Activated T-cell treated with anti-CD3 and anti-CD28 coated beads for 1 hour (primary cell): ENCODE data around the gene PADI2.
"Not testable (repeated sequence)": the region's sequence is repeated elsewhere in the genome, so short reads cannot be mapped to it uniquely, and the experiment has no call there.

ENCODE experiments used
- DNase-seq: peaks from one replicate; pipeline ENCODE4 v3.0.0-alpha.2; 2020; ENCODE audit warnings: low read depth

PADI2 gene

DNA sequence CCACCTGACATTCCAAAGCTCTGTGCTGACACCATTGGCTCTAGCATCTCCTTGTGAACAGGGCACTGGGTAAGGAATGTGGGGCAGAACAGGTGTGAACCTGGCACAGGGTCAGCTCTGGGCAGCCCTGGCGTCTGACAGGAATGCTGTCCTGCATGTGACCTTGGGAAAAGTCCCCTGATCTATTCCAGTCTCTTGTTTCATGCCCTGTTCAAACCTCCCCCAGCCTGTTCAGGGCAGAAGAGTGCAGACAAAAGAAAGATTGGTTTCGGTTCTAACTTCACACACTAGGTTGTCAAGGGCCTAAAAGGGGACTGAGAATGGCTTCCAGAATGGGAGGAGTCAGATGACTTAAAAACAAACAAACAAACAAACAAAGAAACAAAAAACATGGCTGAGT, 37.8 kb downstream of the PADI2 start:
- no peak for DNase-seq

DNA sequence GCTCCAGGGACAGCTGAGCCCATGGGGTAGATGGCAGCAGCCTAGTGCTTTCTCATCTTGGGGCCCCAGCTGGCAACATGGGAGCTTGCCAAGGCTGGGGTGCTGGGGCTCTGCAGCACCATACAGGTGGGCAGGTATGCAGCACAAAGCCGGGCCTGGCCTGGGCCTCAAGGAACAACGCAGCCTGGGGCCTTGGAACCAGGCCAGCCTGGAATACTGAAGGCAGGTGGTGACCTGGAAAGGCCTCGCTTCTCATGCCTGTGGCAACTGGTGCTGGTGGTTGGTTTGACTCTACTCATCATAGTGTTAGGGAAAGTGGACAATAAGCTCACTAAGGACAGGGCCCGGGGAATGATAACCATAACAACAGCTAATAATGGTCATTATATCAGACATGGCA, 38.4 kb downstream of the PADI2 start:
- DNase-seq, result no peak

DNA sequence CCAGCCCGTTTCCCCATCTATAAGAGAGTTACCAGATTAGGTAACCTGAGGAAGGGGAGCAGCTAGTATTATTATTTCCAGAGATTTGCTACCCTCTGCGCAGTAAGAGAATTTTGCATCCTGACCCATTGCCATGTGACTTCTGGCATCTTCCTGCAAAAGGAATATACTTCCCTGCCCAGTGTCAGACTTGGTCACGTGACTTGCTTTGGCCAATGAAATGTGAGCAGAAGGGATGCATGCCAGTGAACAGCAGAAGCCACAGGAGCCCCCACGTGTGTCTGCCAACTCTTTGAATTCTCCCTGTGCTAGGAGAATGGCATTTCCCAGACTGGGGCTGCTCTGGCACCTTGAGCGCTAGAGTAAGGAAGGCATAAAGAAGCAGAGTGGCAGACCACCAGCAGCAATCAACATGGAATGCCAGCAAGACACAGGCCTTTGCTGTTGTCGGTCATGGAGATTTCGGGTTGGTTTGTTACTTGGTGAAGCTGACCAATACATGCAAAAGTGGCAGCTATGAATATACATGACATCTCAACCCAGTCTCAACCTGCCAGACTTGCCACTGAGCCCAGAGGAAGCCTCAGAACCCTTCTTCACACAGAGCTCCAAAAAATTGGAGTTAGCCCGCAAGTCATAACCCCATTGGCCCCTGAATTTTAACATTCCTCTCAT, 39.0 kb downstream of the PADI2 start:
- no peak for DNase-seq

DNA sequence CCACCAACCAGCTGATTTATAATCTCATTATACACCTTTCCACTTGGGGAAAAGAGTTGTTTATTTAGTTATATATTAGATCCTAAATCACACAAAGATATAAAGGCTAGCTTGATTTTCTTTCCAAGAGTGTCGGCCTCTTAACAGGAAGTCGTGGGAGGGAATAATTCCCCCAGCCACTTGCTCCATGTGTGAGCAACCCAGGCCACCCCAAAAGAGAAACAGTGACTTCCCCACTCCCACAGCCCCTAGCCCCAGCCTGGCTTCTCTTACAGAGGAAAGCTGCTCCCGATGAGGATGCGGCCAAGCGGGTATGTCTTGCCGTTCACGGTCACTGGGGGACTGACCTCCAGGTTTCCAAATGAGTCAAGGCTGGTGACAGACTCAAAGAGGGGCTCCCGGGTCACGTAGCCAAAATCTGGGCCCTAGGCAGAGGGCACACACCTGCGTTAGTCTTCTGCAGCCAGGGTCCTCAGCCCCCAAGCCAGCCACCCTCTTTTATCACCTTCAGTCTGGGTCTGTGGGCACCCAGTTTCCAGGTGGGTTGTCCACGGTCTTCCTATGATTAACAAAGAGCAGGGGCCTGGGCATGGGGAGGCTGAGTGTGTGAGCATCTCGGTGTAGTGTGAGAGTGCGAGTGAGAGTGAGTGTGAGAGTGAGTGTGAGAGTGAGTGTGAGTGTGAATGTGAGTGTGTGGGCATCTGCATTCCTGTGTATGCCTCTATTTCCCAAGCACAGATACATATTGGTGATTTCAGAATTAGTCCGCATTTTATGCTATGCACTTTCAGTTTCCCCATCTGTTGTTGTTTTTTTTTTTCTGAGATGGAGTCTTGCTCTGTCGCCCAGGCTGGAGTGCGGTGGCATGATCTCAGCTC, 40.0 kb downstream of the PADI2 start:
- DNase-seq, result no peak

DNA sequence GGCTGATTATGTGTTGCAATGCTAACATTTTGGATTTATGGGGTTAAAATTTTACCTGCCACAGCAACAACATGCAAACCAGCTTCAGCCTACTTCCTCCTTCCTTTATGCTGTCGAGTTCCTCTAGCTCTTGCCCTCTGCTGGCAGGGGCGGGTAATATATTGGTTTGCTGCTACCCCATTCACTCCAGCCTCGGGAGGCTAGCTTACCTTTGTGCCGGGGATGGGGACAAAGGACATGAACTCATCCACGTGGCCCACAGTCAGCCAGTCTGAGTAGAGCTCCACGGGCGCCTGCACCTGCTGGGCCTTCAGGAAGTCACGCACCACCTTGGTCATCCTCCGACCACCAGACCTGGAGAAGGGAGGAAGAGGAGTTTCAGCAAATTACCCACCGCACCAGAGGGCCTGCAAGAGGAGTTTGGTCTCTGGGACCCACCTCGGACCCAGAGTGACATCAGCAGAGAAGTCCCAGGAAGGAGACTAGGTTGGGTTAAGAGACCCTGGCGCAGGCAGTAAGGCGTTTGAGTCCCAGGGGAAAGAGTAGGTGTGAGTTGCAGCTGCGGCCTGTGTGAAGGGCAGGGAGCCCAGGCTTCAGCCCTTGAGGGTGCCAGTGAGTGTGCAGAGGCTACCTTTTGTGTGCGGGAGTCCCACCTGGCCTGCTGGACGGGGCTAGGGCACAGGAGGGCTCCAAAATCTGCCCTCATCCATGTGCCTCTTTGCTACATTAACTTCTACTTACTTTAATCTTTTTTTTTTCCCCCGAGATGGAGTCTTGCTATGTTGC, 43.6 kb downstream of the PADI2 start:
- no peak for DNase-seq

DNA sequence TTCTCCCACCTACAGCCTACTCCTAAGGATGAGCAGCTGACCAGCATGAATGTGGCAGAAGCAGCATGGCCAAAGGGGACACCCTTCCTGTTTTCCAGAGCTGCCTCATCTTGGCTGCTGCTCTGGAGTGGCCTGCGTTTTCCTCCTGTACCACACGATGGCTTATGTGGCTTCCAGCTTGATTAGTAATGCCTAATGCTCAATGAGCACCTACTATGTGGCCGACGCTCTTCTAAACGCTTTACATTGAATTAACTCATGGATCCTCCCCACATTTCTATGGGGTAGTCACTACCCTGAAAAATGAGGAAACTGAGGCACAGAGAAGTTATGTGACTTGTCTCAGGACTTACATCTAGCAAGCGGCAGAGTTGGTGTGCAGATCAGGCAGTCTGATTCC, 47.5 kb downstream of the PADI2 start:
- DNase-seq, result no peak

DNA sequence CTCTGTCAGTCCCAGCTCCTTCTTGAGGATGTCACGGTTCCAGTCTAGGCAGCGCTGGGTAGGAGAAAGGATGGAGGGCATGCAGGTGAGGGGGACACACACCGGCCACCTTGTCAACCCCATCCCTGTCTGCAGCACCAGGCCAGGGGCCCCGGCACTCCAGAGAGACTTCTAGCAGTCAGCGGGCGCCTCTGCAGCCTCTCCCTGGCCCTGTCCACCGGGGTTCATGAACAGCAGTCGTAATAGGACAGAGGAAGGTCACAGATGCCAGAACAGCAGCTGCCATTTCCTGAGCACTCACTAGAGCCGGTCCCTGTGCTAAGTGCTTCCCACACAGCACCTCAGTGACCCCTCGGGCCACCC, 49.1 kb downstream of the PADI2 start:
- DNase-seq, result no peak

DNA sequence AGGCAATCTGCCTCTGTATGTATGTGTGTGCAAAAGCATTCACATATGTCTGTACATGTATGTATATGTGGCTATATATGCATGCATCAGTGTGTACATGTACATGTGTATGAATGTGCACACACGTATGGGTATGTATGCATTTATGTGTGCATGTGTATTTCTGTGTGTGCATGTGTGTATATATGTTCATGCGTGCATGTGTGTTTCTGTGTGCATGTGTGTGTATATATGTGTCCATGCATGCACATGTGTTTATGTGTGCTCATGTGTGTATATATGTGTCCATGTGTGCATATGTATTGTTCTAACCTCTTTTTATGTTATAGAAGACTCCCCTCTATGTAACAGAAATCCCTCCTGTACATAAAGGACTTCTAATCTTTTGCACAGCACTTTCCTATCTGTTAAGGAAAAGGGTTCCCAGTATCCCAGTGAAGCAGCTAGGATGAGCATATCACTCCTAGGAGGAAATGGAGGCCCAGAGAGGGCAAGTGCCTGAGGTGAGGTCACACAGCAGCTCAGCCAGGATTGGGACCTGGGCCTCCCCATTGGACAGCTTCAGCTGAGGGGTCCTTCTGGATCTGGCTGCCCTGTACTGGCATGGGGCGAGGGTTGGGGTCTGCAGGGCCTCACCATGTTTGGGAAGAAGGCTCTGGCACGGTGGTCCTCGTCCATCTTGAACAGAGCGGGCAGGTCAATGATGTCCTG, 49.6 kb downstream of the PADI2 start:
- DNase-seq, result no peak

DNA sequence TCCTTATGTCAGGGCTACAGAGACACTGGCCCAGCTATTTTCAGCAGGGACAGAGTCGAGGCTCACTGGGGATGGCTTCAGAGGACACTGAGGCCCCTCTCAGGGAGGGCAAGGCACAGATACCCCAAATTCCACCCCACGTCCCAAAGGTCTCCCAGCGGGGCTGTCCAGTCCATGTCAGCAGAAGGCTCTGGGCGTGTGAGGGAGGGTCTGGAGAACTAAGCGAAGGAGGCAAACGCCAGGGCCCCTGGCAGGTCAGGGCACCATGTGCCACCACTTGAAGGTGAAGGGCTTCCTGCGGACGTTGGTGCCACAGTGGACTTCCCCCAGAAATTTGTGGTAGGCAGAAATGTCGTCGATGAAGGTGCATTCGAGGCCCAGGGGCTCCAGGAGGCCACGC, 50.5 kb downstream of the PADI2 start:
- DNase-seq, result no peak

DNA sequence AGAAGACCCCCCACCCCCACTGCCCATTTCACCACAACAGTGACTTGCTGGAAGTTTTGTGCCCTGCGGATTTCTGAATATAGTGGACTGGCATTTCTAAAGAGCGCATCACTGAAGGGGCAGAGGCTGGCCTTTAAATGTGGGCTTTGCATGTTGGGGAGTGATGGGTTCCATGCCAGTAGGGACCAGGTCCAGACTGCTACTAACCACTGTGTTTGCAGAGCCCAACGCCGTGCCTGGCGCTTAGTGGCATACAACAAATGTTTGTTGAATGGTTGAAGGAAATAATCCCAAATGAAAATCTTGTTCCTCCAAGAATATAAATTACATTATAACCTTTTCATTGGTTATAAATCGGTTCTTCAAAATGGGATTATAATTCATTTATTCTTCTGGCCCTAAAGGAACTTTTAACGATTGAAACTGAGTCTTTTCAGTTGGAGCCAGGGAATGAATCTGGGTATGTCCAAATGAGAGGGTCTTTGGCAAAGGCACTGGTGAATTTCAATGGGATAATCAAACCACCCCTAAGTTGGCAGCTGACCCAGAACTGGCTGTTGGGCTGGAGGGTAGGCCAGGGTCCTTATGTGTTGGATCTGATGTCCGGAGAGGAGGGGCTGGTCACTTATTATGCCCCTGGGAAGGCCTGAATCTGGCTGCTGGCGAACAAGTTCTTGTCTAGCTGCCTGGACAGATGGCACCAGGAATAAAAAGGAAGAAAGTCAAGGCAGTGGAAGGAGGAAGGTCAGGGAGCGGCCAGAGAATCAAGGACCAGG, 51.6 kb downstream of the PADI2 start:
- DNase-seq, result no peak

DNA sequence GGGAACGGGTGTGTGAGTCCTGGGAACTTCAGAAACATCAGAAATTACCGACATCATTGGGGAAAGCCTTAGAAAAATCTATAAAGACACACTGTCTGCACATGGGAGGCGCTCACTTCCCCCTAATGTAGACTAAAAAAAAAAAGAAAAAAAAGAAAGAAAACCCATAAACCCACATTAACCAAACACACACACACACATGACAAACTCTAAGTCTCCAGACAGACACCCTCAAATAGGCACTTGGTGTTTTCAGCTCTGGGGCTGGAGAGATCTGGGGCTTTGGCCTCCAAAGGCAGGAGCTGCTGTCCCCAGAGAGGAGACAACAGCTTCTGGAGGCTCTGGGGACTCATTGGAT, 52.2 kb downstream of the PADI2 start:
- DNase-seq, result no peak

DNA sequence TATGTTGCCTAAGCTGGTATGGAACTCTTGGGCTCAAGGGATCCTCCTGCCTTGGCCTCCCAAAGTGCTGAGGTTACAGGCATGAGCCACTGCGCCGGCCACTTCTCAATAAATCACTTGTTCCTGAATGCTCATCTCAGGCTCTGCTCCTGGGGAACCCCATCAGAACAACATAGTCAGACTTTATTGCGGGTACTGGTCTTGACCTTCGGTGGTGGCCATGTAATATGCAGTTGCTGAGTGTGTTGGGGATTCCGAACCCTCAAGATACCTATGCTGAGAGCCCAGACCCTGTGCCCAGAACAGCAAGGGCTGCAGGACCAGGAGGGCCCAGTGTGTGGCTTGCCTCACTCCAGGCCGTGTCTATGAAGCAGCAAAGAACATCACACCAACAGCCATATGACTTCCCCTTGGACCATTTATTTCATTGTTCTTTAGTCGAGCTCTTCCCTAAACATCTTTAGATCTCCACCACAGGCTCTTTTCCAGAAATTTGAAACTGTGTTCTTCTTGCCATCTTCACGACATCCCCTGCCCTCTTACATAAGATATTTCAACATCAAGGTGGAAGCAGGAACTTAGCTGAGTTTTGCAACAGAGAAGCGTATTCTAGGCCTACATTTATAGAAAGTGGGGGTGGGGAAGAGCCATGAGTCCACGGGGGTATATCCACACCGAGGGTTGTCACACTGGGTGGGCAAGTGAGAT, 52.7 kb downstream of the PADI2 start:
- no peak for DNase-seq

DNA sequence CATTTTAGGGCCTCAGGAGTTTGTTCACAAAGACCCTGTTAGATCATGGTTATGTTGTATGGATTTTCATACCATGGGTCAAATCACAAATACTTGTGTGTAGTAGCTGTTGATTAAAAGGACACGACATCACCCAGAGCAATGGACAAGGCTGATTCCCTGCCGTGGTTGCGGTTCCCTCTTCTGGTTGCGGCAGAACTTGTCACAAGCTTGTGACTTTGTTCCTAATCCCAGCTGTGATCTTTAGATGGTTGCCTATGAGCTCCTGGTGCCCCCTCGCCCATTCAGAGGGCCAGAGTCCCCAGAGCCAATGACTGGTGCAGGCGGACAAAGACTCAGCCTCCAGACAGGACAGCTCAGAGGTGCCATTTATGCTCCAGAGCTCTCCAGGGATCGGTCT, 53.6 kb downstream of the PADI2 start:
- no peak for DNase-seq

DNA sequence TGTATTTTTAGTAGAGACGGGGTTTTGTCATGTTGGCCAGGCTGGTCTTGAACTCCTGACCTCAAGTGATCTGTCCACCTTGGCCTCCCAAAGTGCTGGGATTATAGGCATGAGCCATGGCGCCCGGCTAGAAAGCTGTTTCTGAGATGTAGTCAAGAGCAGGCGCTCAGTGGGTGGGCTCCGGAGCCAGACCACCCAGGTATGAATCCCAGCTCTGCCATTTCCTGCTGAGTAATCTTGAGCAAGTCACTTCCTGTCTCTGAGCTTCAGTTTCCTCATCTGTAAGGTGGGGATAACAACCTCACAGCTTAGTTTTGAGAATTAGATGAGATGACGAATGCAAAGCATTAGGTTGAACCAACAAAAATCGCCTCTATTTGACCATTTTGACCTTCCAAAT, 56.5 kb downstream of the PADI2 start:
- DNase-seq, result not testable (repeated sequence)

DNA sequence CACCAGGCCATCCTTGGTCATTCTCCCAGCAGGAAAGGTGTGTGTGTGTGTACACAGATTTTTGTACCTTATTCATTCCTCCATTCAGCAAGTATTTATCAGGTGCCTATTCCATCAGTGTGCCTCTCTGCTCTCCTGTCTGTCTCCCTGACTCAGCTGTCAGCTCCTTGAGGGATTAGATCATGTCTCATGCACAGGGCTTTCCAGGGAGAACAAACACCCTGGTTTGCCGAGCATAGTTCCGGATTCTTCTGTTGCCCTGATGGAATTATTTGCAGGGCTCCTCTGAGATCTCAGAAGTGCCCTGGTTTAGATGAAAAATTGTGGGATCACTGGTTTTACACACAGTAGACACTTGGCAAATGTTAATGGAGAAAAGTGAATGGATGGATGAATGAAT, 57.4 kb downstream of the PADI2 start:
- no peak for DNase-seq

DNA sequence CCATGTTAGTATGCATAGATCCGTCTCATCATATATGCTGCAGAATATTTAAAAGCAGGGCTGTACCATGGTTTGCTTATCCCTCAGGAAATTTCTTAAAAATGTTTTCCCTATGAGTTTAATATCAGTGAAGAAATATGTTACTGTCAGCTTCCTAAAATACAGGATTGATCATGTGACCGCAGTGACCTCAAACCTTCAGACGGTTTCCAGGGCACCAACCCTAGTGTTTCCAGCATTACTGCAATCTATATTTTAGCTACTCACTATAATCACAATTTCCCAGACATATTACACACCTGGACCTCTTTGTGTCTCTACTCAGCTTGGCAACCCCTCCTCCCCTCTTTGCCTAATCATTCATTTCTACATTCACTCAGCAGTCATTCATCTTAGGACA, 57.8 kb downstream of the PADI2 start:
- DNase-seq, result no peak

DNA sequence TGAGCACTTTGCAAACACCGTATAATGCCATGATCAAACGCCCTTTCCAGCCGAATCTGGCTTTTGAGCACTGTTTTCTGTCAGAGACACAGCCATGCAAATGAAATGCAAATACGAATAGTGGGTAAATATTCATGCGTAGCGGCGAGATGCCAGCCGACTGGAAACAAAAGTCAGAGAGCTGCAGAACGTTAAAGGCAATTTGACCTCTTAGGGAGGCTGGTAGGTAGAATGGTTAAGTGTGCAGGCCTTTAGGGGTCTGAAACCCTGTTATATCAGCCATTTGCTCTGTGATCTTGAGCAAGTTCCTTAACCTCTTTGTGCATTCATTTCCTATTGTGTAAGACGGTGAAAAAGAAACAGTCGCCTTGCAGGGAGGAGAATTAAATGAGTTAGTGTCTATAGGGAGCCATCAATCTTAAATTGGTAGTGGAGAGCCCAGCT, 58.9 kb downstream of the PADI2 start:
- no peak for DNase-seq

DNA sequence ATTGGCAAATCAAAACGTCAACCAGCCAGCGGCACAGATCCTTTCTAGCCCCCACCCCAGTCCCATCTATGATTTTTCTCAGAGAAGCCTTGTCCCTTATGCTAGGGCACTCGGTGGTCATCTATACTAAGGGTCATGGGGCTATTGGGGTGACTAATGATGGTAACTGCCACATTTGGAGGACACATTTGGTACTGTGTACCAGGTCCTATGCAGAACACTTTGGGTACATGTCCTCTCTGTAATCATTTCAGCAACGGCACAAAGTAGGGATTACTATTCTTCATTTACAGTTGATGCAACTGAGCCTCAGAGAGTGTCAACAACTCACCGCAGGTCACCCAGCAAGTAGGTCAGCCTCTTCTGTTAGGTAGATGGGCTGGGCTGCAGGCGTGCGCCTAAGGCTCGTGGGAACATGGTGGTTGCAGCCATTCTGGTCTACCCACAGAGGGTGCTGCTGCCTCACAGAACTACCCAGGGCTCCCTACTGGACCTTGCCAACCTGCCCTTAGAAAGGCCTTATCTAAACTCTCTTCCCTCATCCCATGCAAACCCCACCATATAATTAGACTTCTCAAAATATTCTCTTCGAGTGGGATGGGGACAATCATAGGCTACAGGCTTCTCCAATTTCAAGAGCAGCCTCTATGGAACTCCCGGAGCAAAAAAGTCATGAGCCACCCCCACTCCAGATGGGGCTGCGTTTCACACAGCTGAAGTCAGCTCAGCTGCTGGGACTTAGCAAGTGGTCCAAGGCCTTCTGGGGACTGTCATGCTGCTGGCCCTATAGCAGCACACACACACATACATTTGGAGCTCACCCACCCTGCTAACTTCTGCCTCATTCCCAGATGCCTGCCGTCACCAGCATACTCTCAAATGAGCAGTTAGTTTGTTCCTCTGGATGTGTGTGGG, 59.6 kb downstream of the PADI2 start:
- DNase-seq, result no peak

DNA sequence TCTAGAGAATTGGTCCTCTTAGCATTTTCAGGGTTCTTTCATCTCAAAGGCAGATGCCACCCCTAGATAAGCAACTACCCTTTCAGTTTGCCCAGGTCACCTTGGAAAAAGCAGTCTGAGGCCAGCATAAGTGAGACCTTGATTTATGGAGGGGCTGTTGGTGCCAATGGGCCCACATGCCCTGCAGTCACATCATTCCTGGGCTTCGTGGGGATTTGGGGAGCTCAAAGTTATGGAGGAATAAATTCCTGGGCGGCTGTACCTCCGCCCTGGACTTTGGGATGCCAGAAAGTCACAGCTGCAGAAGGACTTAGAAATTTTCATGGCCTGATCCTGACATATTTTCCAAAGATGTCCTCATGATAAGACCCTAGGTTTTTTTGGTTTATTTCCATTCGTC, 62.7 kb downstream of the PADI2 start:
- DNase-seq, result no peak

DNA sequence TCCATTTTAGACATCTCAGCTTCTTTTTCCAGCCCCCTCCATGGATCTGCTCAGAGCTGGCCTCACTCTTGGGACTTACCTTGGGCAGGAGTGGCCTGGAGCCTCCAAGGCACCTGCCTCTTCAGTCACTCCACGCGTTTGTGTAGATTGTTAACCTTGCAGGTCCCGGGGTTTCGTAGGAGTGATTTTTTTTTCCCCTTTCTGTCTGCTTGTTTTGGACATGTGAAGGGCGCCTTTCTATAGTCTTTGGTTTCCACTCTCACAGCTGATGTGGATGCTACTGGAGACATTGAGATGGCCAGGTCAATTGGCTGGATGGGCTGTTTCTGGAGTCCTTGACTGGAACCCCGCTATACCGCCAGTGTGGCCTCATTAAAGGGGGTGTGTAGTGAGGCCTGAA, 63.5 kb downstream of the PADI2 start:
- DNase-seq, result no peak
